Measurements from ENCODE around the gene PRMT1.
A peak's percentile ranks its signal among the peaks of the same experiment; 100 is the strongest.
"Not testable (repeated sequence)": the region's sequence is repeated elsewhere in the genome, so short reads cannot be mapped to it uniquely, and the experiment has no call there.

The PRMT1 gene

DNA sequence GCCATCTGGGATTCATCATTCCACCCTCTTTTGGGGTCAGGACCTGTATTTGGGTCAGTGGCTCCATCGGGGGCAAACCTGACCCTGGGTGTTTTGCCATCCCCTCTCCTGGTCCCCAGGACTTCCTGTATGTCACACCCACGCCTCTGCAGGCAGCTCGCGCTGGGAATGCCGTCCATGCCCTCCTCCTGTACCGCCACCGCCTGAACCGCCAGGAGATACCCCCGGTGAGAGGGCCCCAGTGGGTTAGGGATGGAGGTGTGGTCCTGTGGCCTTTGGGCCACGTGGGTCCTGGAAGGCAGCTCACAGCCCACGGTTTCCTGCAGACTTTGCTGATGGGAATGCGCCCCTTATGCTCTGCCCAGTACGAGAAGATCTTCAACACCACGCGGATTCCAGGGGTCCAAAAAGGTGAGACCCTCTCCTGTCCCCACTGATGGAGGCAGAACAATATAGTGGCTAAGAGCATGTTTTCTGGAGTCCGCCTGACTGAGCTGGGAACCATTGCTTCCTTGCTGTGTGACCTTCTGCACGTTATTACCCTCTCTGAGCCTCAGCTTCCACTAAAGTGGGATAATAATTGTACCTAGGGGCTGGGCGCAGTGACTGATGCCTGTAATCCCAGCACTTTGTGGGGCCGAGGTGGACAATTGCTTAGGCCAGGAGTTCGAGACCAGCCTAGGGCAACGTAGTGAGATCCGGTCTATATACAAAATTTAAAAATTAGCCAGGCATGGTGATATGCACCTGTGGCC, 28.0 kb downstream of the PRMT1 start:
- Histone ChIP-seq H3K27ac (no peak overlapping the region), H3K4me3 (no peak overlapping the region)

DNA sequence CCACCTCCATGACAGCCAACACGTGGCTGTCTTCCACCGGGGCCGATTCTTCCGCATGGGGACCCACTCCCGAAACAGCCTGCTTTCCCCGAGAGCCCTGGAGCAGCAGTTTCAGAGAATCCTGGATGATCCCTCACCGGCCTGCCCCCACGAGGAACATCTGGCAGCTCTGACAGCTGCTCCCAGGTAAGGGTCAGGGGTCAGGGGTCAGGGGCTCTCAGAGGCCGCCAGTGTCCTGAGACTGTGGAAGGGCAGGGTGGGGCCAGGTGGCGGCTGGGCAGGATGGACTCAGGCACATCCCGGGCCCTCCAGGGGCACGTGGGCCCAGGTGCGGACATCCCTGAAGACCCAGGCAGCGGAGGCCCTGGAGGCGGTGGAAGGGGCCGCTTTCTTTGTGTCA, 28.8 kb downstream of the PRMT1 start:
- Histone ChIP-seq H3K4me3 (no peak overlapping the region), H3K27ac (no peak overlapping the region)

DNA sequence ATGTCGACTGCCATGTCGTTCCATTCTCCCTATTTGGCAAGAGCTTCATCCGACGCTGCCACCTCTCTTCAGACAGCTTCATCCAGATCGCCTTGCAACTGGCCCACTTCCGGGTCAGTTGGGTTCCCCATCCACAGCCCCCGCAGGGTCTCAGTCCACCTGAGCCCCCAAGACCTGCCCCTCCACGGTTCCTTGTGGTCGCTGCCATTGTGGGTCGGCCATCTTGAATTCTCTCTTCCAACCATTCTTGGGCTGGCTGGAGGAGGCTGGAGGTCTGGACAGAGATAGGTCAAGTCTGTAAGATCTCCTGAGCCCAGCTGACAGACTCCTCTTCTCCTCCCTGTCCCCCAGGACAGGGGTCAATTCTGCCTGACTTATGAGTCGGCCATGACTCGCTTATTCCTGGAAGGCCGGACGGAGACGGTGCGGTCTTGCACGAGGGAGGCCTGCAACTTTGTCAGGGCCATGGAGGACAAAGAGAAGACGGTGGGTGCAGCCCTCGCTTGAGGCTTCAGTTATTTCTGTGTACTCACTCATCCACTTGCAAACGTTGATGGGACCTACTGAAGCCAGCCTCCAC, 33.4 kb downstream of the PRMT1 start:
- Histone ChIP-seq H3K4me3 (no peak overlapping the region), H3K27ac (no peak overlapping the region)

DNA sequence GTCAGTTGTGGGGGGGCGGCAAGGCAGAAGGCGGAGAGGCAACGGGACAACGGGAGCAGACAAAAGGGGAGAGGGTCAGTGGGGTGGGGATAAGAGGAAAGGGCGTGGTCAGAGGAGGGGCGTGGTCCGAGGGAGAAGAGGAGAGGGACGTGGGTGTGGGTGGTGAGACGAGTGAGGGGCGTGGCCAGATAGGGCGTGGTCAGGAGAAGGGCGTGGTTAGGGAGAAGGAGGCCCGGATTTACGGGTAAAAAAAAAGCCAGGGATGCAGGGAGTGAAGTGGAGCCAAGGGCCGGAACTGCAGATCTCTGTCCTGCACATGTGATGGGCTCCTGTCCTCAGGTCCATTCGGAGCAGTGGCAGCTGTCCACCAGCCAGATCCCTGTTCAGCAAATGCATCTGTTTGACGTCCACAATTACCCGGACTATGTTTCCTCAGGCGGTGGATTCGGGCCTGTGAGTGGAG, 35.4 kb downstream of the PRMT1 start:
- H3K4me3 ChIP-seq: no peak overlapping the region
- H3K27ac ChIP-seq: peak overlapping the region in 1 of 21 experiments; percentile 36

DNA sequence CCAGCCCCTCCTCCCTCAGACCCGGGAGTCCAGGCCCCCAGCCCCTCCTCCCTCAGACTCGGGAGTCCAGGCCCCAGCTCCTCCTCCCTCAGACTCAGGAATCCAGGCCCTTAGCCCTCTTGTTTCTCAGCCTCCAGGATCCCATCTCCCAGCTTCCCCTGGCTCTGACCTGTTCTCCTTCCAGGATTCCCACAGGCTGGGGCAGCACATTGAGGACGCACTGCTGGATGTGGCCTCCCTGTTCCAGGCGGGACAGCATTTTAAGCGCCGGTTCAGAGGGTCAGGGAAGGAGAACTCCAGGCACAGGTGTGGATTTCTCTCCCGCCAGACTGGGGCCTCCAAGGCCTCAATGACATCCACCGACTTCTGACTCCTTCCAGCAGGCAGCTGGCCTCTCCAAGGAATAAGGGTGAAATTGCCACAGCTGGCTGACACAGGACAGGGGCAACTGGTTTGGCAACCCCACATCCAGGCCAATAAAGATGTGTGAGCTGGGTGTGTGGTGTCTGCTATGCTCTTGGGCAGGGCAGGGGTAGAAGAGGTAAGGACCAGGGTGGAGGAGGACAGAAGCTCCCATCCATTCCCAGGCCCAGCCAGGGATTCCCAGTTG, 36.3 kb downstream of the PRMT1 start:
- H3K27ac ChIP-seq: peak overlapping the region in 13 of 21 experiments; percentile 8 to 77 (median 36)
- H3K4me3 ChIP-seq: no peak overlapping the region

DNA sequence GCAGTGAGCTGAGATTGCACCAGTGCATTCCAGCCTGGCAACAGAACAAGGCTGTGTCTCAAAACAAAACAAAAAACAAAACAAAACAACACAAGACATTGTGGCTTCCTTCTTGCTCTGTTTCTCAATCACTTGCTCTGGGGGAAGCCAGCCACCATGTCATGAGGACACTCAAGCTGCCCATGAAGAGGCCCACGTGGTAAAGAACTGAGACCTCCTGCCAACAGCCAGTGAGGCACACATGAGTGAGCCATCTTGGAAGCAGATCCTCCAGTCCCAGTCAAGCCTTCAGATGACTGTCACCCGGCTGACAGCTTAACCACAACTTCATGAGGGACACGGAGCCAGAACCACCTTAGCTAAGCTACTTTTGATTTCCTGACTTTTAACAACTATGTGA, 39.1 kb downstream of the PRMT1 start:
- no peak overlapping the region for H3K4me3 ChIP-seq

DNA sequence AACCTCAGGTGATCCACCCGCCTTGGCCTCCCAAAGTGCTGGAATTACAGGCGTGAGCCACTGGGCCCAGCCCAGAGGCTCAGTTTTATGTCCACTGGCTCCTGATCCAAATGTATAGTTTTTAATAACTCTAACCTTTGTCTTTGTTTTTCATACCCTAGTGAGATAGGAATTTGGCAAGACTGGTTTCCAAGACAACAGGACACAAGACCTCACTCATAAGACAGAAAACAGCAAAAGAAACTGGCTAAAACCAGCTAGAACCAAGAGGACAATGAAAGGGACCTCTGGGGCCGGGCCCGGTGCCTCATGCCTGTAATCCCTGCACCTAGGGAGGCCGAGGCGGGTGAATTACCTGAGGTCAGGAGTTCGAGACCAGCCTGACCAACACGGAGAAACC, 41.4 kb downstream of the PRMT1 start:
- peak overlapping the region in 2 of 7 experiments; percentile 49 to 51 for H3K4me3 ChIP-seq
- H3K27ac ChIP-seq: peak overlapping the region in 1 of 21 experiments; percentile 84

More for the DNA sequence above, 39.1 kb downstream of the PRMT1 start:
- no peak overlapping the region for H3K27ac ChIP-seq

DNA sequence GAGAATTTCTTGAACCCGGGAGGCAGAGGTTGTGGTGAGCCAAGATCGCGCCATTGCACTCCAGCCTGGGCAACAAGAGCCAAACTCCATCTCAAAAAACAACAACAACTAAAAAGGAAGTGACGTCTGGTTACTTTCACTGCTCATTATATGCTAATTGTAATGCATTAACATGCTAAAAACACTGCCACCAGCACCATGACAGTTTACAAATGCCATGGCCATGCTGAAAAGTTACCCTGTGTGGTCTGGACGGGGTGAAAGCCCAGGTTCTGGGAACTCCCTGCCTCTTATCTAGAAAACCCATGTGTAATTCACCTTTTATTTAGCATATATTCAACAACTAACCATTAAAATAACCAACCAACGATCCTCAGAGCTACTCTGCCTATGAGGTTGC, 41.9 kb downstream of the PRMT1 start:
- no peak overlapping the region for H3K4me3 ChIP-seq
- H3K27ac ChIP-seq: no peak overlapping the region

DNA sequence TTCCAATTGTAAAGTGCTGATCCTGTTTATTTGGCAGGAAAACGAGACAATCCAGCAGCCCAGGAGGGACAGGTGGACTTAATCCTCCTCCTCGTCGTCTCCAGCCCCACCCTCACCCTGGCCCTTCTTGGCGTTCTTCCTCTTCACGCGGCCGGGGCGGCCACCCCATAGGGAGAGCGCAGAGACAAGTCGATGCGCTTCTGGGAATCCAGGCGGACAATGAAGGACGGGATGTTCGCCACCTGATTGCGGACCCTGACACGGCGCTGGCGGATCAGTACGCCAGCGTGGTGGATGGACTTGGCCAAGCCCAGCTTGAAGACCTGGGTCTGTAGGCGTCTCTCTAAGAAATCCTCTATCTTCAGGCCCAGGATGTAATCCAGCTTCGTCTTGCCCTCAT, 42.3 kb downstream of the PRMT1 start:
- H3K27ac ChIP-seq, H3K4me3 ChIP-seq: not testable (repeated sequence)

DNA sequence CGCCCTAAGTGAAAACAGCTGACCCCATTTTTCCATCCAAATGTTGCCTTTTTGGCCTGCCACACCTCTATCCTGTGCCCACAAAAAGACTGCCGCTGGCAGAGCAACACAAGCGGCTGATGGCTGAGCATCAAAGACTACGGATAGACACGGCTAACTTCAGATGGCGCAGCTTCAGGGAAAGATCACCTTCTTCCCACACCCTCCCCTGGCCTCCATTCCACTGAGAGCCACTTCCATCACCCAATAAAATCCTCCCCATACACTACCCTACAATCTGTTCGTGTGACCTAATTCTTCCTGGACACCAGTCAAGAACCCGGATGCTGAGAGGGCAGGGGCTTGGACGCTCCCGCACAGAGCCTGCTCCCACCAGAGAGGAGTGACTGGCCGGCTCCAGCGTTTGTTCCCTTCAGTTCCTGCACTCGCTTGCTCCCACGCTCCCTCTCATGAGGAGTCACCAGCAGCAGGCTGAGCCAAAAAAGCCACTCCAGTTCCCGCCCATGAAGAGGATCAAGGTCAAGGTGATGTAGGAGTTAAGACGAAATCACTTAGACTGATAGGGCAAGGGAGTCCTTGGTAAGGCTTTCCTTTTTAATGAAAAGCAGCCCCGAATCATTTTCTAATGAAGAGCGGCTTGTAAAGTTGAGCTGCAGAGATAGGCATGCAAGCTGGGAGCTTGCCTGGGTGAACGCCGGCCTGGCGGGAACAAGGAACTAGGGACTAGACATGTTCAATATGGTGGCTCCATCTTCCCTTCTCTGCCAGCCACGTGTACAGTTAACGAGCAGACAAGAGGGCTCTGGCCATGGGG, 50.4 kb downstream of the PRMT1 start:
- Histone ChIP-seq H3K27ac (peak overlapping the region in 6 of 21 experiments; percentile 10 to 72 (median 38)), H3K4me3 (no peak overlapping the region)

DNA sequence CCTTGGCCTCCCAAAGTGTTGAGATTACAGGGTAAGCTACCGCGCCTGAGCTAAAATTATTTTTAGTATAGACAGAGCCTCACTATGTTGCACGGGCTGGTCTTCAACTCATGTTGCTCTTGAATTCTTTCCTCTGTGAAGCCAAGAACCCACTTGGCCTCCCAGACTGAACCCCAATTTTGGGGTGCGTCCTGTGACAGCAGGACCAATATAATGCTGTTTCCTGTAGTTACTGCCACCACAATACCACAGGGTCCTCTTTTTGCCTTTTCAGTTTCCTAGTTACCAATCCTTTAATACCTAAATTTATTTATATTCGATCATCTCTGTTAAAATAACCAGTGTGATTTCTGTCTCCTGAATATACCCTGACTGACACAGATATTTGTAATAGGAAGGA, 53.1 kb downstream of the PRMT1 start:
- no peak overlapping the region for H3K27ac ChIP-seq
- H3K4me3 ChIP-seq: no peak overlapping the region

Data from skin epidermis (tissue), 12 donors.